ENCODE results near the gene DBR1. TPM values are rescaled to one million over a fixed set of nuclear protein-coding genes. Genes with fewer than 3 reads are reported as not detected.

Gene DBR1
- total and polyA plus RNA-seq, 2 experiments from 2014 or later = 9.7 to 17.2 TPM

DNA sequence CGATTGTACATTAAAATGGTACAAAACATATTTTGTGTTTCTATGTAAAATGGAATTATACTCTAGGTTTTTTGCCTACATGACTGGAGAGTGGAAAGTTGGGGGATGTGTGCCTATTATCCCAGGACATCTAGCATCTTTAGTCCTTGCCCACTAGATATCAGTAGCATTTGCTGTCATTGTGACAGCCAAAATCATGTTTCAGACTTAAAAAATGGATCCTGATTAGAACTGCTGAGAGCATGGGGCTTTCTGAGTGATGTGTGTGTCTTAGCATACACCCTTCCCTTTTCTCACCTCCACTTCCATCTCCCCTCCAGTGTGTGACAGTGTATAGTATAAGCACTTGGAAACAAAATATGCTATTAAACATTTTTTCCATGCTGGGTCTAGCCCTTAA, 25.7 kb upstream of the DBR1 start (continued):
- no peak for TF ChIP-seq ZNF462 (CRISPR knock-in tag; IDR thresholded peaks at IDR 0.05)
- TF ChIP-seq, protein P1, sequence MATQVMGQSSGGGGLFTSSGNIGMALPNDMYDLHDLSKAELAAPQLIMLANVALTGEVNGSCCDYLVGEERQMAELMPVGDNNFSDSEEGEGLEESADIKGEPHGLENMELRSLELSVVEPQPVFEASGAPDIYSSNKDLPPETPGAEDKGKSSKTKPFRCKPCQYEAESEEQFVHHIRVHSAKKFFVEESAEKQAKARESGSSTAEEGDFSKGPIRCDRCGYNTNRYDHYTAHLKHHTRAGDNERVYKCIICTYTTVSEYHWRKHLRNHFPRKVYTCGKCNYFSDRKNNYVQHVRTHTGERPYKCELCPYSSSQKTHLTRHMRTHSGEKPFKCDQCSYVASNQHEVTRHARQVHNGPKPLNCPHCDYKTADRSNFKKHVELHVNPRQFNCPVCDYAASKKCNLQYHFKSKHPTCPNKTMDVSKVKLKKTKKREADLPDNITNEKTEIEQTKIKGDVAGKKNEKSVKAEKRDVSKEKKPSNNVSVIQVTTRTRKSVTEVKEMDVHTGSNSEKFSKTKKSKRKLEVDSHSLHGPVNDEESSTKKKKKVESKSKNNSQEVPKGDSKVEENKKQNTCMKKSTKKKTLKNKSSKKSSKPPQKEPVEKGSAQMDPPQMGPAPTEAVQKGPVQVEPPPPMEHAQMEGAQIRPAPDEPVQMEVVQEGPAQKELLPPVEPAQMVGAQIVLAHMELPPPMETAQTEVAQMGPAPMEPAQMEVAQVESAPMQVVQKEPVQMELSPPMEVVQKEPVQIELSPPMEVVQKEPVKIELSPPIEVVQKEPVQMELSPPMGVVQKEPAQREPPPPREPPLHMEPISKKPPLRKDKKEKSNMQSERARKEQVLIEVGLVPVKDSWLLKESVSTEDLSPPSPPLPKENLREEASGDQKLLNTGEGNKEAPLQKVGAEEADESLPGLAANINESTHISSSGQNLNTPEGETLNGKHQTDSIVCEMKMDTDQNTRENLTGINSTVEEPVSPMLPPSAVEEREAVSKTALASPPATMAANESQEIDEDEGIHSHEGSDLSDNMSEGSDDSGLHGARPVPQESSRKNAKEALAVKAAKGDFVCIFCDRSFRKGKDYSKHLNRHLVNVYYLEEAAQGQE (IDR thresholded peaks at IDR 0.05; ENCODE audit: unreplicated experiment) = no peak
- no peak for TF ChIP-seq EZH2phosphoT487 (IDR thresholded peaks at IDR 0.05; ENCODE audit: unreplicated experiment)
- no peak for TF ChIP-seq EZH2 (IDR thresholded peaks at IDR 0.05; ENCODE audit: low read depth, unreplicated experiment)
- no peak for TF ChIP-seq POLR2AphosphoS5 (IDR thresholded peaks at IDR 0.05; ENCODE audit: low read depth)
- no peak for TF ChIP-seq ZNF114 (CRISPR knock-in tag; IDR thresholded peaks at IDR 0.05)
- TF ChIP-seq NANOG (IDR thresholded peaks at IDR 0.05; ENCODE audit: borderline replicate concordance) = no peak
- TF ChIP-seq JUNB (IDR thresholded peaks at IDR 0.05; ENCODE audit: unreplicated experiment) = no peak
- no peak for TF ChIP-seq ZNF331 (CRISPR knock-in tag; IDR thresholded peaks at IDR 0.05; ENCODE audit: low read depth)
